ENCODE results near the gene COL7A1. TPM values are rescaled to one million over a fixed set of nuclear protein-coding genes. Genes with fewer than 3 reads are reported as not detected.
A peak's percentile ranks its signal among the peaks of the same experiment; 100 is the strongest.

Gene COL7A1
- total and polyA plus RNA-seq, 2 of the 13 experiments (the other 11 are each of a cell fraction or from before 2014, with no cell fraction given): 2.7 to 11.7 TPM

DNA sequence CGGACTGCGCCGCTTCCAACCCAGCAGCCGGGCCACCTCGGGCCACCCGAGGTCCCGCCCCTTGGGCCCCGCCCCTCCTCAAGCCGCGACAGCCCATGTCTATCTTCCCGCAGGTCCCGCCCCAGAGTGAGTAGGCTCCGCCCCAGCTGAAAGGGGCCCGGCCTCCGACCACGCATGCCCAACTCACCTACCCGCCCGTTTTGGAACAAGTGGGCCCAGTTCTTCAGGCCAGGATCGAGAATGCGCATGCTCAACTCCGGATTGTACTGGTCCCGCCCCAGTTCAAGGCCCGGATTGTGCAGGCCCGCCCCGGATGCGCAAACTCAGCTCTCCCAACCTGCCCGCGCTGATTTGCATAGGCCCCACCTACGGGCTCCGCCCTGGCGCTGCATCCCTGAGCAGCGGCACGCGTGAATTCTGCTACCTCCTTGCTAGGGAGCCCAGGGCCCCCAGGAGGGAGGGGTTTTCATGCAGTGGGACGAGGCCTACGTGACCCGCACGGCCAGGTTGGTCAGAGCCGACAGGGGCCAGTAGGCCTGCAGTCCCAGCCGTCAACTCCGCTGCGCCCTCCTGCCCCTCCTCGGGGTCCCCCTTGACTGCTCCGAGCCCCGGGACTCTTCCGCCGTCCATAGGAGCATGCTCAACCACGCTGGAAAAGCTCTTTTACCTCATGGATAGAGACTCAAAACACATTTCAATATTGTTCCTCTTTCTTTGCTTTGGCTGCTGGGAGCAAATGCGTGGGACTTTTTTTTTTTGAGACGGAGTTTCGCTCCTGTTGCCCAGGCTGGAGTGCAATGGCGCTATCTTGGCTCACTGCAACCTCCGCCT lies 38.1 kb downstream of the COL7A1 start, which contains the start of gene PFKFB4 (continued):
- peak; percentile 82; the same call in 1 of the 2 replicates for TF ChIP-seq AKAP8 (CRISPR knock-in tag; IDR thresholded peaks at IDR 0.05)
- peak in 1 of 2 experiments; percentile 34; a peak in 1 of 4 replicates for TF ChIP-seq EP300 (IDR thresholded peaks at IDR 0.05; ENCODE audit: low read depth in 2 of 2, low read length in 2 of 2)
- TF ChIP-seq EP300 (CRISPR knock-in tag; IDR thresholded peaks at IDR 0.05; ENCODE audit: borderline replicate concordance): no peak
- TF ChIP-seq, protein P1, sequence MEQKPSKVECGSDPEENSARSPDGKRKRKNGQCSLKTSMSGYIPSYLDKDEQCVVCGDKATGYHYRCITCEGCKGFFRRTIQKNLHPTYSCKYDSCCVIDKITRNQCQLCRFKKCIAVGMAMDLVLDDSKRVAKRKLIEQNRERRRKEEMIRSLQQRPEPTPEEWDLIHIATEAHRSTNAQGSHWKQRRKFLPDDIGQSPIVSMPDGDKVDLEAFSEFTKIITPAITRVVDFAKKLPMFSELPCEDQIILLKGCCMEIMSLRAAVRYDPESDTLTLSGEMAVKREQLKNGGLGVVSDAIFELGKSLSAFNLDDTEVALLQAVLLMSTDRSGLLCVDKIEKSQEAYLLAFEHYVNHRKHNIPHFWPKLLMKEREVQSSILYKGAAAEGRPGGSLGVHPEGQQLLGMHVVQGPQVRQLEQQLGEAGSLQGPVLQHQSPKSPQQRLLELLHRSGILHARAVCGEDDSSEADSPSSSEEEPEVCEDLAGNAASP (CRISPR knock-in tag; IDR thresholded peaks at IDR 0.05; ENCODE audit: borderline replicate concordance): peak; percentile 48; the same call in 1 of the 2 replicates
- TF ChIP-seq ZNF235 (CRISPR knock-in tag; IDR thresholded peaks at IDR 0.05; ENCODE audit: borderline replicate concordance): 0 out of 2 replicates have a peak, but pooled peaks have one; percentile 1
- TF ChIP-seq, protein P2, sequence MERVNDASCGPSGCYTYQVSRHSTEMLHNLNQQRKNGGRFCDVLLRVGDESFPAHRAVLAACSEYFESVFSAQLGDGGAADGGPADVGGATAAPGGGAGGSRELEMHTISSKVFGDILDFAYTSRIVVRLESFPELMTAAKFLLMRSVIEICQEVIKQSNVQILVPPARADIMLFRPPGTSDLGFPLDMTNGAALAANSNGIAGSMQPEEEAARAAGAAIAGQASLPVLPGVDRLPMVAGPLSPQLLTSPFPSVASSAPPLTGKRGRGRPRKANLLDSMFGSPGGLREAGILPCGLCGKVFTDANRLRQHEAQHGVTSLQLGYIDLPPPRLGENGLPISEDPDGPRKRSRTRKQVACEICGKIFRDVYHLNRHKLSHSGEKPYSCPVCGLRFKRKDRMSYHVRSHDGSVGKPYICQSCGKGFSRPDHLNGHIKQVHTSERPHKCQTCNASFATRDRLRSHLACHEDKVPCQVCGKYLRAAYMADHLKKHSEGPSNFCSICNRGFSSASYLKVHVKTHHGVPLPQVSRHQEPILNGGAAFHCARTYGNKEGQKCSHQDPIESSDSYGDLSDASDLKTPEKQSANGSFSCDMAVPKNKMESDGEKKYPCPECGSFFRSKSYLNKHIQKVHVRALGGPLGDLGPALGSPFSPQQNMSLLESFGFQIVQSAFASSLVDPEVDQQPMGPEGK (CRISPR knock-in tag; IDR thresholded peaks at IDR 0.05): peak; percentile 96
- TF ChIP-seq ZNF274 (CRISPR knock-in tag; IDR thresholded peaks at IDR 0.05): 0 out of 2 replicates have a peak, but pooled peaks have one; percentile 42
- TF ChIP-seq ZKSCAN1 (IDR thresholded peaks at IDR 0.05; ENCODE audit: low read length): no peak
- TF ChIP-seq ZNF660 (CRISPR knock-in tag; IDR thresholded peaks at IDR 0.05; ENCODE audit: borderline replicate concordance, low read depth): no peak
- TF ChIP-seq, protein P3, sequence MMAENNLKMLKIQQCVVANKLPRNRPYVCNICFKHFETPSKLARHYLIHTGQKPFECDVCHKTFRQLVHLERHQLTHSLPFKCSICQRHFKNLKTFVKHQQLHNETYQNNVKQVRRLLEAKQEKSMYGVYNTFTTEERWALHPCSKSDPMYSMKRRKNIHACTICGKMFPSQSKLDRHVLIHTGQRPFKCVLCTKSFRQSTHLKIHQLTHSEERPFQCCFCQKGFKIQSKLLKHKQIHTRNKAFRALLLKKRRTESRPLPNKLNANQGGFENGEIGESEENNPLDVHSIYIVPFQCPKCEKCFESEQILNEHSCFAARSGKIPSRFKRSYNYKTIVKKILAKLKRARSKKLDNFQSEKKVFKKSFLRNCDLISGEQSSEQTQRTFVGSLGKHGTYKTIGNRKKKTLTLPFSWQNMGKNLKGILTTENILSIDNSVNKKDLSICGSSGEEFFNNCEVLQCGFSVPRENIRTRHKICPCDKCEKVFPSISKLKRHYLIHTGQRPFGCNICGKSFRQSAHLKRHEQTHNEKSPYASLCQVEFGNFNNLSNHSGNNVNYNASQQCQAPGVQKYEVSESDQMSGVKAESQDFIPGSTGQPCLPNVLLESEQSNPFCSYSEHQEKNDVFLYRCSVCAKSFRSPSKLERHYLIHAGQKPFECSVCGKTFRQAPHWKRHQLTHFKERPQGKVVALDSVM (CRISPR knock-in tag; IDR thresholded peaks at IDR 0.05): no peak
- TF ChIP-seq, protein P4, sequence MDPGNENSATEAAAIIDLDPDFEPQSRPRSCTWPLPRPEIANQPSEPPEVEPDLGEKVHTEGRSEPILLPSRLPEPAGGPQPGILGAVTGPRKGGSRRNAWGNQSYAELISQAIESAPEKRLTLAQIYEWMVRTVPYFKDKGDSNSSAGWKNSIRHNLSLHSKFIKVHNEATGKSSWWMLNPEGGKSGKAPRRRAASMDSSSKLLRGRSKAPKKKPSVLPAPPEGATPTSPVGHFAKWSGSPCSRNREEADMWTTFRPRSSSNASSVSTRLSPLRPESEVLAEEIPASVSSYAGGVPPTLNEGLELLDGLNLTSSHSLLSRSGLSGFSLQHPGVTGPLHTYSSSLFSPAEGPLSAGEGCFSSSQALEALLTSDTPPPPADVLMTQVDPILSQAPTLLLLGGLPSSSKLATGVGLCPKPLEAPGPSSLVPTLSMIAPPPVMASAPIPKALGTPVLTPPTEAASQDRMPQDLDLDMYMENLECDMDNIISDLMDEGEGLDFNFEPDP (CRISPR knock-in tag; conservative IDR thresholded peaks at IDR 0.05): no peak
- no peak for TF ChIP-seq TCF7 (IDR thresholded peaks at IDR 0.05; ENCODE audit: low read depth)
- TF ChIP-seq, protein P5, sequence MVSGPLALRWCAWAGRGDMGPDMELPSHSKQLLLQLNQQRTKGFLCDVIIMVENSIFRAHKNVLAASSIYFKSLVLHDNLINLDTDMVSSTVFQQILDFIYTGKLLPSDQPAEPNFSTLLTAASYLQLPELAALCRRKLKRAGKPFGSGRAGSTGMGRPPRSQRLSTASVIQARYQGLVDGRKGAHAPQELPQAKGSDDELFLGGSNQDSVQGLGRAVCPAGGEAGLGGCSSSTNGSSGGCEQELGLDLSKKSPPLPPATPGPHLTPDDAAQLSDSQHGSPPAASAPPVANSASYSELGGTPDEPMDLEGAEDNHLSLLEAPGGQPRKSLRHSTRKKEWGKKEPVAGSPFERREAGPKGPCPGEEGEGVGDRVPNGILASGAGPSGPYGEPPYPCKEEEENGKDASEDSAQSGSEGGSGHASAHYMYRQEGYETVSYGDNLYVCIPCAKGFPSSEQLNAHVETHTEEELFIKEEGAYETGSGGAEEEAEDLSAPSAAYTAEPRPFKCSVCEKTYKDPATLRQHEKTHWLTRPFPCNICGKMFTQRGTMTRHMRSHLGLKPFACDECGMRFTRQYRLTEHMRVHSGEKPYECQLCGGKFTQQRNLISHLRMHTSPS (CRISPR knock-in tag; IDR thresholded peaks at IDR 0.05; ENCODE audit: low read depth): peak; percentile 47; the same call in 1 of the 2 replicates
- 0 out of 2 replicates have a peak, but pooled peaks have one; percentile 47 for TF ChIP-seq KLF6 (CRISPR knock-in tag; IDR thresholded peaks at IDR 0.05)
- TF ChIP-seq, protein P6, sequence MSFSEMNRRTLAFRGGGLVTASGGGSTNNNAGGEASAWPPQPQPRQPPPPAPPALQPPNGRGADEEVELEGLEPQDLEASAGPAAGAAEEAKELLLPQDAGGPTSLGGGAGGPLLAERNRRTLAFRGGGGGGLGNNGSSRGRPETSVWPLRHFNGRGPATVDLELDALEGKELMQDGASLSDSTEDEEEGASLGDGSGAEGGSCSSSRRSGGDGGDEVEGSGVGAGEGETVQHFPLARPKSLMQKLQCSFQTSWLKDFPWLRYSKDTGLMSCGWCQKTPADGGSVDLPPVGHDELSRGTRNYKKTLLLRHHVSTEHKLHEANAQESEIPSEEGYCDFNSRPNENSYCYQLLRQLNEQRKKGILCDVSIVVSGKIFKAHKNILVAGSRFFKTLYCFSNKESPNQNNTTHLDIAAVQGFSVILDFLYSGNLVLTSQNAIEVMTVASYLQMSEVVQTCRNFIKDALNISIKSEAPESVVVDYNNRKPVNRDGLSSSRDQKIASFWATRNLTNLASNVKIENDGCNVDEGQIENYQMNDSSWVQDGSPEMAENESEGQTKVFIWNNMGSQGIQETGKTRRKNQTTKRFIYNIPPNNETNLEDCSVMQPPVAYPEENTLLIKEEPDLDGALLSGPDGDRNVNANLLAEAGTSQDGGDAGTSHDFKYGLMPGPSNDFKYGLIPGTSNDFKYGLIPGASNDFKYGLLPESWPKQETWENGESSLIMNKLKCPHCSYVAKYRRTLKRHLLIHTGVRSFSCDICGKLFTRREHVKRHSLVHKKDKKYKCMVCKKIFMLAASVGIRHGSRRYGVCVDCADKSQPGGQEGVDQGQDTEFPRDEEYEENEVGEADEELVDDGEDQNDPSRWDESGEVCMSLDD (CRISPR knock-in tag; IDR thresholded peaks at IDR 0.05; ENCODE audit: borderline replicate concordance): peak; percentile 75; the same call in 1 of the 2 replicates

Data from HepG2 (cell line).